Sciatic nerve (tissue), 2 donors: ENCODE data around the gene EDRF1. TPM values are rescaled to one million over a fixed set of nuclear protein-coding genes. Genes with fewer than 3 reads are reported as not detected.

Experiments used
- ATAC-seq: fragments of 200-7000 bp; cut with Tn5 transposase; one replicate; pipeline ENCODE4 v1.9.1; 2020; ENCODE audit warnings: mild to moderate bottlenecking, moderate library complexity
- DNase-seq: peaks from one replicate; pipeline ENCODE4 v3.0.0-alpha.2; 2020; ENCODE audit warnings: low spot score
- intact Hi-C: fragments of 100-400 bp; cut with DNase I; formaldehyde crosslinking; loops from one replicate; pipeline ENCODE4 v1.14.2; 2022
- total RNA-seq: library from RNA; stranded (reverse); fragmentation: NEBNext Ultra II Directional; extraction: Animal tissue kit (Norgen Biotek cat#: 25700); gene quantifications from one replicate; pipeline ENCODE4 v1.2.1, GENCODE V29; 2021
- donor health status: DM: no; HTN: no; CAD: no.
- donor health status: DM: no; HTN: no; CAD: no.

The EDRF1 gene
- total RNA-seq, 1 donor from 2014 or later, result 28.6 TPM

- DNase-seq (no peak), ATAC-seq (no peak)
- intact Hi-C loops, result loop anchor here (2.0 kb wide), 1 partner anchor 66 kb away; no protein-coding TSS in a partner anchor
These were observed 37.5 kb downstream of the EDRF1 start for GRCh38 chr10:125756853-125757487.

GRCh38 chr10:125757742-125758141 lies 38.2 kb downstream of the EDRF1 start:
- DNase-seq, result no peak
- intact Hi-C loops, result loop anchor here (2.0 kb wide), 1 partner anchor 67 kb away; no protein-coding TSS in a partner anchor
- ATAC-seq, result no peak

GRCh38 chr10:125761961-125762360 lies 42.5 kb downstream of the EDRF1 start:
- intact Hi-C loops, result no loop called here
- no peak for ATAC-seq
- DNase-seq, result no peak

- intact Hi-C loops, result no loop called here
- no peak for ATAC-seq
- no peak for DNase-seq
These were observed 43.5 kb downstream of the EDRF1 start for GRCh38 chr10:125762692-125763648.

GRCh38 chr10:125765835-125766234 lies 46.3 kb downstream of the EDRF1 start:
- ATAC-seq, result no peak
- intact Hi-C loops, result no loop called here

GRCh38 chr10:125766511-125766910 lies 47.0 kb downstream of the EDRF1 start:
- intact Hi-C loops, result no loop called here
- ATAC-seq, result no peak
- no peak for DNase-seq

More at GRCh38 chr10:125765835-125766234, 46.3 kb downstream of the EDRF1 start:
- DNase-seq, result no peak

GRCh38 chr10:125768219-125768855 lies 48.8 kb downstream of the EDRF1 start:
- intact Hi-C loops, result no loop called here
- DNase-seq (no peak), ATAC-seq (peak; percentile 75)

GRCh38 chr10:125769175-125769574 lies 49.7 kb downstream of the EDRF1 start:
- DNase-seq, result no peak
- ATAC-seq, result no peak
- intact Hi-C loops, result no loop called here

GRCh38 chr10:125770844-125771243 lies 51.3 kb downstream of the EDRF1 start:
- no peak for DNase-seq
- ATAC-seq, result no peak
- intact Hi-C loops, result no loop called here

- ATAC-seq (no peak), DNase-seq (no peak)
- intact Hi-C loops, result no loop called here
These were observed 52.8 kb downstream of the EDRF1 start for GRCh38 chr10:125772112-125772863.

GRCh38 chr10:125772864-125773180 lies 53.3 kb downstream of the EDRF1 start:
- intact Hi-C loops, result no loop called here
- DNase-seq, result no peak
- no peak for ATAC-seq

GRCh38 chr10:125773687-125774543 lies 54.4 kb downstream of the EDRF1 start:
- ATAC-seq (no peak), DNase-seq (no peak)
- intact Hi-C loops, result no loop called here

GRCh38 chr10:125774581-125775191 lies 55.2 kb downstream of the EDRF1 start:
- intact Hi-C loops, result no loop called here
- DNase-seq (no peak), ATAC-seq (no peak)

GRCh38 chr10:125775491-125776106 lies 56.1 kb downstream of the EDRF1 start, which contains the start of gene MMP21:
Gene MMP21 (minus strand): TSS chr10:125775821. CDS start chr10:125775821, 0 bp downstream.
- intact Hi-C loops, result no loop called here
- ATAC-seq (no peak), DNase-seq (no peak)

- no peak for ATAC-seq
- intact Hi-C loops, result no loop called here
- DNase-seq, result no peak
These were observed 58.3 kb downstream of the EDRF1 start for GRCh38 chr10:125777806-125778205.

- DNase-seq (no peak), ATAC-seq (no peak)
- intact Hi-C loops, result no loop called here
These were observed 59.0 kb downstream of the EDRF1 start for GRCh38 chr10:125778556-125778955.
